Upper lobe of left lung (tissue), 4 donors: ENCODE results near the gene ESYT1.

Experiments
- CTCF ChIP-seq, 6 experiments: fragments of 450-650 bp in 4 of 6; fragments of 200-600 bp in 2 of 6; sonication (generic) in 2 of 6; IDR thresholded peaks; one replicate each; pipeline ENCODE4 v1.5.1; 2016 to 2019; ENCODE audit warnings: antibody characterized with exemption in 6 of 6
- POLR2A ChIP-seq, 4 donors: fragments of 450-650 bp; IDR thresholded peaks; one replicate each; pipeline ENCODE4 v1.5.1; 2016 to 2017; ENCODE audit warnings: antibody characterized with exemption in 4 of 4, mild to moderate bottlenecking in 2 of 4

GRCh38 chr12:56117778-56118687 is 10.0 kb upstream of the ESYT1 start, which contains the start of gene ZC3H10:
- TF ChIP-seq POLR2A (IDR thresholded peaks at IDR 0.05) (peak in 3 of 4 donors; percentile 77 to 96 (median 90)), CTCF (IDR thresholded peaks at IDR 0.05) (peak in 5 of 6 experiments; percentile 29 to 77 (median 70))
